Effector memory CD8-positive, alpha-beta T cell (primary cell): ENCODE results near the gene ZNF593OS.

Experiments used
- ATAC-seq: fragments of 150-1000 bp; cut with Tn5 transposase; replicated peaks from 2 replicates; pipeline ENCODE4 v1.10.0; 2021; ENCODE audit warnings: mild to moderate bottlenecking, moderate library complexity
- DNase-seq, 3 experiments: peaks; one replicate each; pipeline ENCODE4 v3.0.0; 2021
- H3K27ac Mint-ChIP-seq, 2 donors: one replicate each; pipeline ENCODE4 v1.8.0; 2022; ENCODE audit warnings: mild to moderate bottlenecking in 2 of 2, mixed read lengths in 2 of 2, moderate library complexity in 2 of 2
- H3K27me3 Mint-ChIP-seq, 2 donors: one replicate each; pipeline ENCODE4 v1.8.0; 2022; ENCODE audit warnings: mixed read lengths in 2 of 2
- H3K36me3 Mint-ChIP-seq: one replicate; pipeline ENCODE4 v1.8.0; 2022; ENCODE audit warnings: mild to moderate bottlenecking, moderate library complexity, mixed read lengths; ENCODE audit not compliant: insufficient read depth
- H3K4me1 Mint-ChIP-seq, 2 donors: one replicate each; pipeline ENCODE4 v1.8.0; 2022; ENCODE audit warnings: low read depth in 2 of 2, mixed read lengths in 2 of 2
- H3K4me3 Mint-ChIP-seq, 2 donors: one replicate each; pipeline ENCODE4 v1.8.0; 2022; ENCODE audit warnings: mild to moderate bottlenecking in 2 of 2, mixed read lengths in 2 of 2, moderate library complexity in 2 of 2
- H3K9me3 Mint-ChIP-seq, 2 donors: one replicate each; pipeline ENCODE4 v1.8.0; 2022; ENCODE audit warnings: mixed read lengths in 2 of 2

Gene ZNF593OS

GRCh38 chr1:26142159-26142558, 29.5 kb downstream of the ZNF593OS start:
- Mint-ChIP-seq H3K27me3 (peaks cover 8 to 27% of the 10 kb centered on the region in 2 donors), H3K36me3 (no peaks in the 10 kb centered on the region), H3K4me3 (no peak overlapping the region), H3K27ac (no peak overlapping the region), H3K9me3 (no peaks in the 10 kb centered on the region), H3K4me1 (peaks cover 5% of the 10 kb centered on the region in 2 donors)
- ATAC-seq (no peak), DNase-seq (no peak)

- no peak overlapping the region for H3K4me3 Mint-ChIP-seq
- no peaks in the 10 kb centered on the region for H3K36me3 Mint-ChIP-seq
- peaks cover 0 to 10% of the 10 kb centered on the region in 2 donors for H3K27me3 Mint-ChIP-seq
- H3K4me1 Mint-ChIP-seq: peaks cover 0 to 3% of the 10 kb centered on the region in 2 donors
- no peak for ATAC-seq
- DNase-seq: no peak
- H3K27ac Mint-ChIP-seq: no peak overlapping the region
- no peaks in the 10 kb centered on the region for H3K9me3 Mint-ChIP-seq
Measured at GRCh38 chr1:26138974-26139558, 32.6 kb downstream of the ZNF593OS start.

GRCh38 chr1:26134466-26134865, 37.2 kb downstream of the ZNF593OS start:
- Mint-ChIP-seq H3K9me3 (no peaks in the 10 kb centered on the region), H3K4me3 (no peak overlapping the region), H3K27ac (no peak overlapping the region), H3K27me3 (peaks cover 18 to 22% of the 10 kb centered on the region in 2 donors), H3K4me1 (peaks cover 0 to 3% of the 10 kb centered on the region in 2 donors), H3K36me3 (no peaks in the 10 kb centered on the region)
- no peak for DNase-seq
- no peak for ATAC-seq

GRCh38 chr1:26132834-26133167, 38.8 kb downstream of the ZNF593OS start:
- H3K27me3 Mint-ChIP-seq: peaks cover 32 to 38% of the 10 kb centered on the region in 2 donors
- H3K27ac Mint-ChIP-seq: no peak overlapping the region

GRCh38 chr1:26132128-26132833, 39.4 kb downstream of the ZNF593OS start:
- Mint-ChIP-seq H3K4me3 (no peak overlapping the region), H3K27me3 (peaks cover 37 to 42% of the 10 kb centered on the region in 2 donors), H3K9me3 (no peaks in the 10 kb centered on the region), H3K36me3 (no peaks in the 10 kb centered on the region), H3K4me1 (peaks cover 6 to 11% of the 10 kb centered on the region in 2 donors), H3K27ac (no peak overlapping the region)
- ATAC-seq (no peak), DNase-seq (no peak)

More at GRCh38 chr1:26132834-26133167, 38.8 kb downstream of the ZNF593OS start:
- DNase-seq: no peak
- ATAC-seq: no peak
- Mint-ChIP-seq H3K4me3 (no peak overlapping the region), H3K4me1 (peaks cover 2 to 6% of the 10 kb centered on the region in 2 donors), H3K36me3 (no peaks in the 10 kb centered on the region), H3K9me3 (no peaks in the 10 kb centered on the region)

GRCh38 chr1:26130695-26131094, 40.9 kb downstream of the ZNF593OS start:
- ATAC-seq (no peak), DNase-seq (no peak)
- Mint-ChIP-seq H3K27ac (no peak overlapping the region), H3K4me1 (peaks cover 14 to 22% of the 10 kb centered on the region in 2 donors), H3K9me3 (no peaks in the 10 kb centered on the region), H3K4me3 (no peak overlapping the region), H3K36me3 (peaks cover 8% of the 10 kb centered on the region), H3K27me3 (peaks cover 37 to 42% of the 10 kb centered on the region in 2 donors)

- DNase-seq (no peak), ATAC-seq (no peak)
- Mint-ChIP-seq H3K27ac (no peak overlapping the region), H3K9me3 (no peaks in the 10 kb centered on the region), H3K4me3 (no peak overlapping the region), H3K4me1 (peaks cover 15 to 22% of the 10 kb centered on the region in 2 donors), H3K27me3 (peaks cover 37 to 42% of the 10 kb centered on the region in 2 donors), H3K36me3 (peaks cover 11% of the 10 kb centered on the region)
Measured at GRCh38 chr1:26129778-26130177, 41.9 kb downstream of the ZNF593OS start.

- H3K27me3 Mint-ChIP-seq: peaks cover 37 to 42% of the 10 kb centered on the region in 2 donors
- peaks cover 15 to 27% of the 10 kb centered on the region in 2 donors for H3K4me1 Mint-ChIP-seq
- H3K4me3 Mint-ChIP-seq: peak overlapping the region; percentile 62 to 65
- H3K36me3 Mint-ChIP-seq: peaks cover 17% of the 10 kb centered on the region
- no peak for DNase-seq
- ATAC-seq: no peak
- H3K27ac Mint-ChIP-seq: no peak overlapping the region
- H3K9me3 Mint-ChIP-seq: no peaks in the 10 kb centered on the region
Measured at GRCh38 chr1:26127235-26128163, 44.1 kb downstream of the ZNF593OS start.

GRCh38 chr1:26126321-26127084, 45.1 kb downstream of the ZNF593OS start:
- H3K27me3 Mint-ChIP-seq: peaks cover 28 to 35% of the 10 kb centered on the region in 2 donors
- ATAC-seq: peak; percentile 100
- H3K4me3 Mint-ChIP-seq: peak overlapping the region; percentile 62 to 65
- peaks cover 21% of the 10 kb centered on the region for H3K36me3 Mint-ChIP-seq
- no peaks in the 10 kb centered on the region for H3K9me3 Mint-ChIP-seq
- H3K4me1 Mint-ChIP-seq: peaks cover 15 to 27% of the 10 kb centered on the region in 2 donors
- H3K27ac Mint-ChIP-seq: peak overlapping the region; percentile 59 to 88
- DNase-seq: peak; percentile 51 to 58 (median 53)

- ATAC-seq: no peak
- peaks cover 15 to 27% of the 10 kb centered on the region in 2 donors for H3K4me1 Mint-ChIP-seq
- peak overlapping the region; percentile 62 to 65 for H3K4me3 Mint-ChIP-seq
- H3K36me3 Mint-ChIP-seq: peaks cover 21% of the 10 kb centered on the region
- H3K27ac Mint-ChIP-seq: peak overlapping the region; percentile 59 to 88
- H3K9me3 Mint-ChIP-seq: no peaks in the 10 kb centered on the region
- peaks cover 22 to 29% of the 10 kb centered on the region in 2 donors for H3K27me3 Mint-ChIP-seq
- no peak for DNase-seq
Measured at GRCh38 chr1:26125946-26126320, 45.7 kb downstream of the ZNF593OS start.

GRCh38 chr1:26125382-26125781, 46.2 kb downstream of the ZNF593OS start:
- Mint-ChIP-seq H3K27me3 (peaks cover 19 to 24% of the 10 kb centered on the region in 2 donors), H3K4me1 (peaks cover 15 to 27% of the 10 kb centered on the region in 2 donors), H3K27ac (peak overlapping the region in 1 of 2 donors; percentile 59), H3K4me3 (peak overlapping the region in 1 of 2 donors; percentile 37), H3K36me3 (peaks cover 21% of the 10 kb centered on the region), H3K9me3 (no peaks in the 10 kb centered on the region)
- ATAC-seq: no peak
- DNase-seq: no peak

- H3K36me3 Mint-ChIP-seq: peaks cover 23% of the 10 kb centered on the region
- H3K9me3 Mint-ChIP-seq: no peaks in the 10 kb centered on the region
- H3K4me1 Mint-ChIP-seq: peaks cover 16 to 29% of the 10 kb centered on the region in 2 donors
- H3K27ac Mint-ChIP-seq: no peak overlapping the region
- ATAC-seq (no peak), DNase-seq (no peak)
- peaks cover 19 to 20% of the 10 kb centered on the region in 2 donors for H3K27me3 Mint-ChIP-seq
- no peak overlapping the region for H3K4me3 Mint-ChIP-seq
Measured at GRCh38 chr1:26124418-26125331, 47.0 kb downstream of the ZNF593OS start.
